Stimulated activated CD8-positive, alpha-beta memory T cell treated with anti-CD3 and anti-CD28 coated beads, Interleukin-7, amount 100 ng/mL, for 1 hour (primary cell): ENCODE results near the gene USP32.
"Not testable (repeated sequence)": the region's sequence is repeated elsewhere in the genome, so short reads cannot be mapped to it uniquely, and the experiment has no call there.

Experiments used
- DNase-seq, 2 donors: peaks; one replicate each; pipeline ENCODE4 v3.0.0-alpha.2; 2020; ENCODE audit warnings: low read depth in 2 of 2

Gene USP32, protein sequence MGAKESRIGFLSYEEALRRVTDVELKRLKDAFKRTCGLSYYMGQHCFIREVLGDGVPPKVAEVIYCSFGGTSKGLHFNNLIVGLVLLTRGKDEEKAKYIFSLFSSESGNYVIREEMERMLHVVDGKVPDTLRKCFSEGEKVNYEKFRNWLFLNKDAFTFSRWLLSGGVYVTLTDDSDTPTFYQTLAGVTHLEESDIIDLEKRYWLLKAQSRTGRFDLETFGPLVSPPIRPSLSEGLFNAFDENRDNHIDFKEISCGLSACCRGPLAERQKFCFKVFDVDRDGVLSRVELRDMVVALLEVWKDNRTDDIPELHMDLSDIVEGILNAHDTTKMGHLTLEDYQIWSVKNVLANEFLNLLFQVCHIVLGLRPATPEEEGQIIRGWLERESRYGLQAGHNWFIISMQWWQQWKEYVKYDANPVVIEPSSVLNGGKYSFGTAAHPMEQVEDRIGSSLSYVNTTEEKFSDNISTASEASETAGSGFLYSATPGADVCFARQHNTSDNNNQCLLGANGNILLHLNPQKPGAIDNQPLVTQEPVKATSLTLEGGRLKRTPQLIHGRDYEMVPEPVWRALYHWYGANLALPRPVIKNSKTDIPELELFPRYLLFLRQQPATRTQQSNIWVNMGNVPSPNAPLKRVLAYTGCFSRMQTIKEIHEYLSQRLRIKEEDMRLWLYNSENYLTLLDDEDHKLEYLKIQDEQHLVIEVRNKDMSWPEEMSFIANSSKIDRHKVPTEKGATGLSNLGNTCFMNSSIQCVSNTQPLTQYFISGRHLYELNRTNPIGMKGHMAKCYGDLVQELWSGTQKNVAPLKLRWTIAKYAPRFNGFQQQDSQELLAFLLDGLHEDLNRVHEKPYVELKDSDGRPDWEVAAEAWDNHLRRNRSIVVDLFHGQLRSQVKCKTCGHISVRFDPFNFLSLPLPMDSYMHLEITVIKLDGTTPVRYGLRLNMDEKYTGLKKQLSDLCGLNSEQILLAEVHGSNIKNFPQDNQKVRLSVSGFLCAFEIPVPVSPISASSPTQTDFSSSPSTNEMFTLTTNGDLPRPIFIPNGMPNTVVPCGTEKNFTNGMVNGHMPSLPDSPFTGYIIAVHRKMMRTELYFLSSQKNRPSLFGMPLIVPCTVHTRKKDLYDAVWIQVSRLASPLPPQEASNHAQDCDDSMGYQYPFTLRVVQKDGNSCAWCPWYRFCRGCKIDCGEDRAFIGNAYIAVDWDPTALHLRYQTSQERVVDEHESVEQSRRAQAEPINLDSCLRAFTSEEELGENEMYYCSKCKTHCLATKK (N-terminal part only)

DNA sequence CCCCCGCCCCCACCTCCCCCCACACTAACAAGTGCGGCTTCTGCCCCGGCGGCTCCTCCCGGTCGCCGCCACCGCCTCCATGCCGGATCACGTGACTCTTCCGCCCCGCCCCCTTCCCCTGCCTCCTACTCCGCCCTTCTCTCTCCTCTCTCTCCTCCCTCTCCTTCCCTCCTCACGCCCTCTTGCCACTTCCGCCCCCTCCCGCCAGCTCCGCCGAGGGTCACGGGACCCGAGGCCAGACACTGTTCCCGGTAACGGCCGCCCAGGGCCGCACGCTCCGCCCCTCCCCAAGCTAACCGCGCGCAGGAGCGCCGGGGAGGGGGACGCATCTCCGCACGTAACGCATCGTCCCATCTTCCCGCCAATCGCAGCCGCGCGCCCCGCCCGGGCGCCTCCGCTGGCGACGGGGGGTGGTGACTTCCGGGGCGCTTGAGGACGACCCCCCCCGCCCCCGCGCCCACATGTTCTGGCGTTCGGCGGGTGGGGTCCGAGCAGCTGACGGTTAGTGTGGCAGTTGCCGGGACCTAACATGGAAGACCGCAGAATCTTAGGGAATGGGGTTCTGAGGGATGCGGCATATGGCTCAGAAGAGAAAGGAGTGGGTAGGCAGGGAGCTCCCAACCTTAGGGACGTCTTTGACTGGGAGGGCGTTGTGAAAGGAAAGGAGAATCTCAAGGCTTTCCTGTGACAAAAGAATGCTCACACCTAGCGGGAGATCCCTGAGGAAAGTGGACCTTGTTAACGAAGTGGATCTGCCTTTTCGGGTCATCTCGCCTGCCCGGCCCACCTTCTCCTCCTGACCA, at the start of gene USP32:
TSS of gene USP32 (minus strand) at position 92 of the 803 bp plus-strand sequence. CDS start 194 bp downstream, outside the sequence.
- DNase-seq = peak; percentile 97 to 98

DNA sequence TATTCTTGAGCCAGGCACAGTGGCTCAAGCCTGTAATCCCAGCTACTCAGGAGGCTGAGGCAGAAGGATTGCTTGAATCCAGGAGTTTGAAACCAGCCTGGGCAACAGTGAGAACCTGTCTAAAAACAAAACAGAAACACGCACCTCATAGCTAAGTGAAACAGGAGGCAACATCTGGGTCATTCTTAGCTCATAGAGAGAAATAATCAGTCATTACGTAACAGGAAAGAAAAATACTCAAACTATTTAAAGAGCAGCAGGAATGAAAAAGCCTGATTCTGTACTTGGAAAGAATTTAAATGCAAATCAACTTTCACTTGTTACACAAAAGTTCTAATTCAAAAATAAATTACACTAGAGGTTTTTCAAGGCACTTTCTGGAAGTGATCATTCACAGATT, 47.6 kb upstream of the USP32 start:
- DNase-seq = no peak

DNA sequence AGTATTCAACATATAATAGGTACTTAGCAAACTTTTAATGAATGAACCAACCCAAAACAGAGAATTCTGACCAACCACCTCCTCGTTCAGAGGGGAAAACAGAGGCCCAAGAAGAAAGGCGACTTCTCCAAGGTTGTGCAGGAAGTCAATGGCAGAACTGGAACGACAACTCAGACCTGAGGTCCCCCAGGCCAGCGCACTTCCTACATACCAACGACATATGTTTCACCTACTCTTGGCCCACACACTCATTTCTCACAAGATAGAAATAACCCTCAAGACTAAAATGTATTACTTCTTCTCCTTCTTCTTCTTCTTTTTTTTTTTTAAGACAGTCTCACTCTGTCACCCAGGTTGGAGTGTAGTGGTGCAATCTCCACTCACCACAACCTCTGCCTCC, 44.7 kb upstream of the USP32 start:
- DNase-seq = no peak

DNA sequence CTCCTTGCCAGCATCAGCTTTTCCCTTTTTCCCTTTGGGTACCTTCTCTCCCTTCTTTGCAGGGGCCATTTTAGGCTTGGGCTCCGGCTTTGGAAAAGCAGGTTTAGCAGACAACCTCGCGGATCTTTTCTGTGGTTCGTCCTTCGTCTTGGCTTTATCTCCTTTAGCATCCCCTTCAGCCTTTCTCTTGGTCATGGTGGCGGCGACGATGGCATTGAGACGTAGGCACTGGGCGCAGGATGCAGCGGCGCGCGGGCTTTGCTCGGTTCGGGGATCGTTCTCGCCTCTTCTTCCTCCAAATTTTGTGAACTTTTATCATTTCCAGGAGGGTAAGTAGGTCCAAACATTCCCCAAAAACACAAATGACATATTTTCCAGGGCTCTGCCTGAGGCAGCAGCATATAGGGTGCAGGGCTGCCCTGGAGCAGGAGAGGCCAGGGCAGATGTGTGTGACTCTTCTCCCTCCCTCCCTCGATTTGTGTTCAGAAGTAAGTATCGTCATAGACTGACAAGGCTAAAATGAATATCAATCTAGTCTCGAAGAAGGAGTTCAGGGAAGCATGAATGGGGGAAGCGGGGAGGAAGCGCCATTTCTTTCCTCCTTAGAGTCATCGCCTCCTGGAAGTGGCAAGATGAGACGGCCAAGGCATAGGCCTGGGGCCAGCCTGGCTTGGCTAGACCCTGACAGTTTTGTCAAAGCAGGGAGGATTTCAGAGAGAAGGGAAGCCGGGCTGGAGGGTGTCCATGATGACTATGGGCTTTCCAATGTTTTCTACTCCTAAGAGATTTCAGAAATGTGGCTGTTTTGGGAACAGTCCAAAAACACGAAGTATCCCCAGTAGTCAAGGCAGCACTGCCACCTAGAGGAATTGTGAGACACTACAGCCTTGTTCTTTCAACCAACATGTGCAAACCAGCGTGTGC, 43.6 kb upstream of the USP32 start:
- DNase-seq = peak; percentile 14 to 24

DNA sequence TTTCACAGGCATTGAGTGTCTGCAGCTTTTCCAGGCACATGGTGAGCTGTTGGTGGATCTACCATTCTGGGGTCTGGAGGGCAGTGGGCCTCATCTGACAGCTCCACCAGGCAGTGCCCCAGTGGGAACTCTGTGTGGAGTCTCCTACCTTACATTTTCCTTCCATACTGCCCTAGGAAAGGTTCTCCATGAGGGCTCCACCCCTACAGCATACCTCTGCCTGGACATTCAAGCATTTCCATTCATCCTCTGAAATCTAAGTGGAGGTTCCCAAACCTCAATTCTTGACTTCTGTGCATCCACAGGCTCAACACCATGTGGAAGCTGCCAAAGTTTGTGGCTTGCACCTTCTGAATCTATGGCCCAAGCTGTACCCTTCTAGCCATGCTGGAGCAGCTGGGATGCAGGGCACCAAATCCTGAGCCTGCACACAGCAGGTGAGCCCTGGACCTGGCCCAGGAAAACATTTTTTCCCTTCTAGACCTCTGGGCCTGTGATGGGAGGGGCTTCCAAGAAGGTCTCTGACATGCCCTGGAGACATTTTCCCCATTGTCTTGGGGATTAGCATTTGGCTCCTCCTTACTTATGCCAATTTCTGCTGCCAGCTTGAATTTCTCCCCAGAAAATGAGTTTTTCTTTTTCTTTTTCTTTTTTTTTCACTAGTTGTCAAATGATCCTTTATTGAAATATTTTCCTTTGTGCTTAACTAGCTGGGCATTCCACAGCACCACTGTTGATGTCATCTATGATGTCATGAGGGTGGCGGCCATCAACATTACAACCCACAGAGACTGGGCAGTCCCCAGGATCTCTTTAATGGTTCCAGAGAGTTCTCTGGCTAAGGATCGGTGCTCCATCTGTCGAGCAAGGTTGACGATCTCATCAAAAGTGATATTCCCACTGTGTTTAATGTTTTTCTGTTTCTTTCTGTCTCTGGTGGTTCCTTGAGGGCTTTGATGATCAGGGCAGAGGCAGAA, 41.4 kb upstream of the USP32 start:
- not testable (repeated sequence) for DNase-seq

DNA sequence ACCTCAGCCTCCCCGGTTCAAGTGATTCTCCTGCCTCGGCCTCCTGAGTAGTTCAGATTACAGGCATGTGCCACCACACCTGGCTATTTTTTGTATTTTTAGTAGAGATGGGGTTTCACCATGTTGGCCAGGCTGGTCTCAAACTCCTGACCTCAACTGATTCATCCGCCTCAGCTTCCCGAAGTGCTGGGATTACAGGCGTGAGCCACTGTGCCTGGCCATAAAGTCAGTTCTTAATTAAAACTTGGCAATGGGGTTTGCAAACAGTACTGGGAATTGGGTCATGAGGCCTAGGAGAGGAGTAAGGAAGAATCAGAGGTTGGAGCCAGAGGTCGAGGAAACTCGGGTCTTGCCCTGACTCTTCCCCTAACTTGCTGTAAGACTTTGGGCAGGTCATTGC, 38.6 kb upstream of the USP32 start:
- not testable (repeated sequence) for DNase-seq

DNA sequence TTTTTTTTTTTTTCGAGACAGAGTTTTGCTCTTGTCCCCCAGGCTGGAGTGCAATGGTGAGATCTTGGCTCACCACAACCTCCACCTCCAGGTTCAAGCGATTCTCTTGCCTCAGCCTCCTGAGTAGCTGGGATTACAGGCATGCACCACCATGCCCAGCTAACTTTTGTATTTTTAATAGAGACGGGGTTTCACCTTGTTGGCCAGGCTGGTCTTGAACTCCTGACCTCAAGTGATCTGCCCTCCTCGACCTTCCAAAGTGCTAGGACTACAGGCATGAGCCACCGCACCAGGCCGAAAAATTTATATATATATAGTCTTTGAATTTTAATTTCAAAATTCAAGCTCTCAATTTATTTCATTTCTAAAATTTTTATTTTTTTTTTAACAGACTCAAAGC, 36.6 kb upstream of the USP32 start:
- DNase-seq = not testable (repeated sequence)

DNA sequence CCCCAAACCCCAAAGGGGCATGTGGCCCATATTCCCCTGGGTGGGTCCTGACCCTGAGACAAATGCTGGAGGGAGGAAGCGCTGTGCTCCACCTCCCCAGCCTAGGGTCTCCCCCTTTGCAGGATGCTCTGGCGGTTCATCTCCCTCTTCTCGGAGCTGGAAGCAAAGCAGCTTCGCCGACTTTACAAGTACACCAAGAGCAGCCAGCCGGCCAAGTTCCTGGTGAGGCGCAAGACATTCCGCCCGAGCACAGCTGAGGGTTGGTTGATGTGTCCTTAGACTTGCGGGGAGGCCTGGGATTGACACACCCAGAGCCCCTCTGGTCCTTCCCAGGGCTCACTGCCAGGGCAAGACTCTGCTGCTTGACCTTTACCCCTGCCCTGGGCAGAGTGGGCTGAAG, 34.7 kb upstream of the USP32 start:
- no peak for DNase-seq

DNA sequence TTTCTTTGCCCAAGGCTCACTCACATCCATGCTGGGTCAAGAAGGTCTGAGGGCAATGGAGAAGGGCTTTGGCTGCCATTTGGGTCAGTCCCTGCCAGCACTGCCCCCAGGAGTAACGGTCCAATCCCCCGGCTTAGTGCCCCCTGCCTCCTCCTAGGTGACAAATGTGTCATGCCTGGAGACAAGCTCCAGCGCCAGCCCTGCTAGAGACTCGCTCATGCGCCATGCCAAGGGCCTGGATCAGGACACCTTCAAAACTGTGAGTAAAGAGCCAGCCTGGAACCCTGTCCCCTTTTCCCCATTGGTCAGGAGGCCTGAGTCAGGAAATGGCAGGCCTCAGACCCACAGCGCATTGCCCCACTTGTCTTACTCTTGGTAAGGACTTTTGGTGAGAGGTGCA, 33.7 kb upstream of the USP32 start:
- no peak for DNase-seq

DNA sequence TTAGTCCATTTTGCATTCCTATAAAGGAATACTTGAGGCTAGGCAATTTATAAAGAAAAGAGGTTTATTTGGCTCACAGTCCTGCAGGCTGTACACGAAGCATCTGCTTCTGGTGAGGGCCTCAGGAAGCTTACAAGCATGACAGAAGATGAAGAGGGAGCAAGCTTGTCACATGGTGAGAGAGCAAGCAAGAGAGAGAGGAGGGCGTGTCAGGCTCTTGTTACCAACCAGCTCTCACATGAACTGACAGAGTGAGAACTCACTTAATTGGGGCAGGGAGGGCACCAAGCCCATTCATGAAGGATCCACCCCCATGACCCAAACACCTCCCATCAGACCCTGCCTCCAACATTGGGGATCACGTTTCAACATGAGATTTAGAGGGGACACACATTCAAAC, 31.9 kb upstream of the USP32 start:
- DNase-seq = no peak

DNA sequence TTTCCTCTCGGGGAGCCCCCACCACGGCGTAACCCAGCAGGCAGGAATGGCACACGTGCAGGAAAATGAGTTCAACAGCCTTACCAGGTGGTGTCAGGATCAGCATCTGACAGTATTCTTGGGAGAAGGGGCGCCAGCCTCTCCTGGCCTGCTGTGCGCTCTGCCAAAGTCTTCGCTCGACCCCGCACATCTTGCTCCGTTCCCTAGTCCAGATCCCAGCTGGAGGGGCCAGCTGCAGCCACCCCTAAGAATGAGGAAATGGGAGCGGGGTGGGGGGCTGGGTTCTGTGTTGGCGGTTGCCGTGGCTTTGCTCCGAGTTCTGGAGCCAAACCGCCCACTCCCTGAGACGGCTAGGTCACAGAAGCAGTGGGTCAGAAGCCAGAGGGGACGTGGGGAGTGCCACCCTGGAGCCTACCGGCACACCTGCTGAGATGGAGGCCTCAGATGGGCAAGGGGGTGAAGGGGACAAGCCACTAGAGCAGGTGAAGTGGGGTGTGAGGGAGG, 30.3 kb upstream of the USP32 start, which contains the start of gene CHCT1:
TSS of gene CHCT1 (plus strand) at position 328 of the 504 bp plus-strand sequence. CDS start at position 432, 104 bp downstream.
- no peak for DNase-seq

DNA sequence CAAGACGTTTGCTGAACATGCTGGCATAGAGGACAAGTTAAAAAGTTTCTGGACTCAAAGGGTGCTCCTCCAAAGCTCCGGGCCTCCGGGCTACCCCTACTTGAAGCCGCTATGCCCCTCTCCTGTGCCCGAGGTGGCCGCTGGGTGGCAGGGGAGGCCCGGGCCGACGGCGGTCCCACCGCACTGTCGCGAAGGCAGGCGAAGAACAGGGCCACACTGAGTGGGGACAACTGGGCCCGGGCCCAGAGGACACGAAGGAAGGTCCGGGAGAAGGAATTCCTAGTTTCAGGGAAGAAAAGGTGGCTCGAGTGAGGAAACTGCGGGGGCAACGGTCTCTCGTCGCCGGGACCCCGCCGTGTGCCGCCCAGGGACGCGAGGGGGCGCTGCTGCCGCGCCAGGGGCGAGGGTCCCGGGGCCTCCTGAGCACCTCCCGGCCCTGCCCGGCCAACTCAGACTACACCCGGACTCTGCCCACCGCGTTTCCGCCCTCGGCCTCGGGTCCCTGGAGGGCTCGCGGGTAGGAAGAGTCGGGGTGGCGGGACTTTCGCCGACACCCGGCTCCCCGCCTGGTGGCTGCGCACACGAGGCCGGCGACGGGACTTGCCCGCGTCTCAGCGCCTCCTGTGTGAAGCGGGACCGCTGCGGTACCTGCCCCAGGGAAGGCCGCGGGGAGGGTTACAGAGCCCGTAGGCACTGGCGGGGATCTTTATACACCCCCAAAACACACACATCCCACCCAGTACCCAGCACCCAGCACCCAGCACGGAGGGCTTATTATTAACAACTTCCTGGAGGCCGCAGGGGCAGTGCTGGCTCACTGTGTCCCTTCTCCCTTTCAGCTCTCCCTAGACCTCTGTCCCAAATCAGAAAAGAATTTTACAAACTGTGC, 29.6 kb upstream of the USP32 start:
- peak; percentile 41 to 52 for DNase-seq

DNA sequence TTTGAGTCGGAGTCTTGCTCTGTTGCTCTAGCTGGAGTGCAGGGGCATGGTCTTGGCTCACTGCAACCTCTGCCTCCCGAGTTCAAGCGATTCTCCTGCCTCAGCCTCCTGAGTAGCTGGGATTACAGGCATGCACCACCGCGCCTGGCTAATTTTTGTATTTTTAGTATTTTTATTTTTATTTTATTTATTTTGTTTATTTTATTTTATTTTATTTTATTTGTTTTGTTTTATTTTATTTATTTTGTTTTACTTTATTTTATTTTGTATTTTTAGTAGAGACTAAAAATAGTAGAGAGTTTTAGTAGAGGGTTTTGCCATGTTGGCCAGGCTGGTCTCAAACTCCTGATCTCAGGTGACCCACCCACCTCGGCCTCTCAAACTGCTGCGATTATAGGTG, 27.9 kb upstream of the USP32 start:
- not testable (repeated sequence) for DNase-seq

DNA sequence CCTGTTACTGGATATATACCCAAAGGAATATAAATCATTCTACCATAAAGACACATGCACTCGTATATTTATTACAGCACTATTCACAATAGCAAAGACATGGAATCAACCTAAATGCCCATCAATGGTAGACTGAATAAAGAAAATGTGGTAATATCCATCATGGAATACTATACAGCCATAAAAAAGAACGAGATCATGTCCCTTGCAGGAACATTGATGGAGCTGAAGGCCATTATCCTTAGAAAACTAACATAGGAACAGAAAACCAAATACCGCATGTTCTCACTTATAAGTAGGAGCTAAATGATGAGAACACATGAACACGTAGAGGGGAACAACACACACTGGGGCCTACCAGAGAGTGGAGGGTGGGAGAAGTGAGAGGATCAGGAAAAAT, 27.1 kb upstream of the USP32 start:
- DNase-seq = not testable (repeated sequence)

DNA sequence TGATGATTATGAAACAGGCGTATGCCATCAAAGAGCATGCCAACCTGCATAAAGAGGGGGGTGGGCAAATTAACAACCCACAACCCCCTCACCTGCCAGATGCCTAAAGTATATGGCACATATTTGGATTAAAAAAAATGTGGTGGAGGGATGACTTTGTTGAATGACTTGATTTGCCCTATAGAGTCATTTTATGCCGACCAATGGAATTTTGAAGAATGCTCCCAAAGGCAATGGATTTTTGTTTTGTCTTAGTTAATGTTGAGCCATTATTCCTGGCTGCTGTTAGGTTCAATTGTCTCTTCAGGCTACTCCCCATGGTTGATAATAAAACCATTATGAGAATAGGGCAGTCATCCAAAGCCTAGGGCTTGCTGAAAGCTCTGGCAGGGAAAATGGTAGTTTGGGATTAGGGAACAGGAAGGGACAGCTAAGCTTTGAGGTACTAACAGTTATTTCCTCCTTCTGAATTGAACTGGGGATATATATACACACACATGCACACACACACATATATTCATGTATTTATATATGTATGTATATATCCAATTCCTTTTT, 24.5 kb upstream of the USP32 start:
- no peak for DNase-seq

DNA sequence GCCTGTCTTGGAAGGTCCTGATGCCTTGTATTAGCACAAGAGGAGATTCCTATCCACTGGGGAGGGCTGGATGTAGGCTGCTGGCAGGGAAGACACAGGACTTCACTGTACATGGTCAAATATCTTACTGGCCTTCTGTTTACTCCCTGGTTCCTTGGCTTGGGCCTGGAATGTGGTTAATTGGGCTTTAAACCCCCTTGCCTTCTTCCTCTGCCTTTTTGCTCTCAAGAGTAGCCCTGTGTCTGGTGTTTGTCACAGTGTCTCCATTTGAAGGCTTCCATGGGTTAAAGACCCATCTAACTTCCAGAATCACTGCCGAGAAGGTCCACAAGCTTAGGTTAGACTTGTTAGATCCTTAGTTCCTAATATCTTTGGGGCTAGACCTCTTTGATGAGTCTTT, 23.2 kb upstream of the USP32 start:
- no peak for DNase-seq

DNA sequence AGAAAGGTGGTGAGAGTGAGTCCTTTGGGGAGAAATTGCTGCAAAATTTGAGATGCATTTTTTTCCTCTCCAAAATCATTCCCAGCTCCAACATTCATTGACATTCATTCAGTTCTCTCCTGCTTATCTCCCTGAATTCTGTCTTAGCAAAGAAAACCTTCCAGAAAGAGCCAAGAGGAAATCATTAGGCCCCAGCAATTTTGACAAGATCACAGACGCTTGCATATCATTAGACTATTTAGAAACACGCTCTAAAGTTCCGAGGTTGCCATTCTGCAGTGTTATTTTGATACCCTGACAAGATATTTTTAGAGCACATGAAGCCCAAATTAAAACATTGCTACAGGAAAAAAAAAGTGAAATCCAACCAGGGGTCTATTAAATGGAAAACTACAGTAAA, 20.8 kb upstream of the USP32 start:
- no peak for DNase-seq
